OCI-LY7 (cell line): ENCODE results near the gene SLC16A11. TPM values are rescaled to one million over a fixed set of nuclear protein-coding genes. Genes with fewer than 3 reads are reported as not detected.

ENCODE experiments used
- BruUV-seq: library from RNA; stranded (reverse); fragments of 400-500 nt; replicated peaks from 2 replicates; lab custom pipeline; 2021; lab: Mats Ljungman, UMichigan
- CTCF ChIA-PET: fragments of 300-600 bp; sonication (Branson Sonifier 250); formaldehyde crosslinking; loops from one replicate; lab custom pipeline; 2022; ENCODE audit warnings: antibody characterized with exemption; ENCODE audit not compliant: unreplicated experiment; lab: Charles Lee
- POLR2A ChIA-PET: fragments of 300-600 bp; sonication (Branson Sonifier 250); formaldehyde crosslinking; loops from one replicate; lab custom pipeline; 2022; ENCODE audit warnings: antibody characterized with exemption; lab: Charles Lee
- DNase-seq: peaks from one replicate; pipeline ENCODE4 v3.0.0-alpha.2; 2015; ENCODE audit warnings: low spot score
- H2AFZ ChIP-seq: fragments of 200-600 bp; sonication (generic), shearing (Covaris generic); 2 replicates; pipeline ENCODE4 v1.6.1; 2014; ENCODE audit warnings: mild to moderate bottlenecking, antibody characterized with exemption, low read length, moderate library complexity
- H3K27ac ChIP-seq: fragments of 200-600 bp; sonication (generic); 2 replicates; pipeline ENCODE4 v1.5.1; 2014; ENCODE audit warnings: mixed run types, low read depth, mild to moderate bottlenecking, moderate library complexity, low read length, inconsistent platforms; ENCODE audit not compliant: poor library complexity, severe bottlenecking
- H3K36me3 ChIP-seq: fragments of 200-600 bp; sonication (generic); 2 replicates; pipeline ENCODE4 v1.6.1; 2014; ENCODE audit warnings: mild to moderate bottlenecking, antibody characterized with exemption, low read length, moderate library complexity, mixed read lengths; ENCODE audit not compliant: insufficient read depth
- H3K4me1 ChIP-seq: fragments of 200-600 bp; sonication (generic); 2 replicates; pipeline ENCODE4 v1.5.1; 2014; ENCODE audit warnings: mild to moderate bottlenecking, low read length; ENCODE audit not compliant: insufficient read depth, poor library complexity, severe bottlenecking
- H3K4me2 ChIP-seq: fragments of 200-600 bp; sonication (generic); 2 replicates; pipeline ENCODE4 v1.6.1; 2014; ENCODE audit warnings: mild to moderate bottlenecking, low read length
- H3K4me3 ChIP-seq: fragments of 200-600 bp; sonication (generic); 2 replicates; pipeline ENCODE4 v1.5.1; 2014; ENCODE audit warnings: mild to moderate bottlenecking, low read depth, low read length; ENCODE audit not compliant: poor library complexity, severe bottlenecking
- H3K79me2 ChIP-seq: fragments of 200-600 bp; sonication (generic); 2 replicates; pipeline ENCODE4 v1.6.1; 2016; ENCODE audit warnings: low read depth, mild to moderate bottlenecking, low read length, moderate library complexity, mixed read lengths; ENCODE audit not compliant: insufficient read depth
- H3K9me2 ChIP-seq: fragments of 200-600 bp; sonication (generic); 2 replicates; pipeline ENCODE4 v1.6.1; 2016; ENCODE audit warnings: mild to moderate bottlenecking, low read length, mixed read lengths; ENCODE audit not compliant: insufficient read depth
- H3K9me3 ChIP-seq: fragments of 200-600 bp; sonication (generic); 2 replicates; pipeline ENCODE4 v1.6.1; 2014; ENCODE audit warnings: mild to moderate bottlenecking, mixed run types, low read length, mixed read lengths
- H4K20me1 ChIP-seq: fragments of 200-600 bp; sonication (generic); 2 replicates; pipeline ENCODE4 v1.6.1; 2014; ENCODE audit warnings: mild to moderate bottlenecking, antibody characterized with exemption, low read length, moderate library complexity, mixed read lengths; ENCODE audit not compliant: insufficient read depth
- EZH2phosphoT487 ChIP-seq: fragments of 200-600 bp; sonication (generic); IDR thresholded peaks from 2 replicates; pipeline ENCODE4 v1.6.1; 2018; ENCODE audit warnings: low read depth, borderline replicate concordance, mild to moderate bottlenecking, mixed run types, antibody characterized with exemption, low read length, moderate library complexity, mixed read lengths
- intact Hi-C: fragments of 100-400 bp; cut with micrococcal nuclease; formaldehyde crosslinking; loops from one replicate; pipeline ENCODE4 v1.10.0; 2022; ENCODE audit not compliant: unreplicated experiment
- total RNA-seq, 2 experiments: library from RNA; depleted of rRNA in 1 of 2; stranded (reverse); fragments of >200 nt in 1 of 2; shearing (Covaris generic) in 1 of 2; gene quantifications; 2 replicates each; pipeline ENCODE4 v1.2.3, GENCODE V29; 2014 to 2022
- TF ChIP-seq, protein P1 (sequence below): fragments of 200-600 bp; sonication (generic); conservative IDR thresholded peaks from 2 replicates; pipeline ENCODE4 v1.5.1; 2014; ENCODE audit warnings: mild to moderate bottlenecking, antibody characterized with exemption, low read length, moderate library complexity, mixed read lengths

Gene SLC16A11
- total RNA-seq, 2 experiments from 2014 or later, result not detected

DNA sequence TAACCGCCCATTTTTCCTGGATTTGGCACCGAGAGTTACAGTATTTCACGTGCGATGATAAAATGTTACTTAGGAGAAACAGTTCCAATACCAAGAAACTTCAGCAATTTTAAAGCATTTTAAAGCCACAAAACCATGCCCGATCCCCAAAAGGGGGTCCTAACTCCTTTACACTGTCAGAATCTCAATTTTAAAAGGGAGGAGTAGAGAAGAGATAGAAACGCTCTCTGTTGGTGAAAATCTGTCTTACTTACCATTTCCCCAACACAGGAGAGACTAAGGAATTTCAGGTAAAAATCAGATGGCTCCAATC, 32.0 kb downstream of the SLC16A11 start:
- peak overlapping the region; percentile 87 for H2AFZ ChIP-seq
- H3K4me1 ChIP-seq, result peaks cover 25% of the 10 kb centered on the region
- DNase-seq, result no peak
- BruUV-seq, result TSS peak; percentile 90
- no peaks in the 10 kb centered on the region for H4K20me1 ChIP-seq
- H3K79me2 ChIP-seq, result peaks cover 34% of the 10 kb centered on the region
- no peaks in the 10 kb centered on the region for H3K9me2 ChIP-seq
- peak overlapping the region; percentile 82 for H3K4me3 ChIP-seq
- peak overlapping the region; percentile 99 for H3K4me2 ChIP-seq
- ChIA-PET POLR2A (interaction anchor here (0.6 to 0.7 kb wide), 2 partner anchors 24 to 658 kb away, joined by 3 to 4 read pairs; partner anchors contain the start of gene SLC16A13), CTCF (no interaction called here)
- TF ChIP-seq, protein P1, sequence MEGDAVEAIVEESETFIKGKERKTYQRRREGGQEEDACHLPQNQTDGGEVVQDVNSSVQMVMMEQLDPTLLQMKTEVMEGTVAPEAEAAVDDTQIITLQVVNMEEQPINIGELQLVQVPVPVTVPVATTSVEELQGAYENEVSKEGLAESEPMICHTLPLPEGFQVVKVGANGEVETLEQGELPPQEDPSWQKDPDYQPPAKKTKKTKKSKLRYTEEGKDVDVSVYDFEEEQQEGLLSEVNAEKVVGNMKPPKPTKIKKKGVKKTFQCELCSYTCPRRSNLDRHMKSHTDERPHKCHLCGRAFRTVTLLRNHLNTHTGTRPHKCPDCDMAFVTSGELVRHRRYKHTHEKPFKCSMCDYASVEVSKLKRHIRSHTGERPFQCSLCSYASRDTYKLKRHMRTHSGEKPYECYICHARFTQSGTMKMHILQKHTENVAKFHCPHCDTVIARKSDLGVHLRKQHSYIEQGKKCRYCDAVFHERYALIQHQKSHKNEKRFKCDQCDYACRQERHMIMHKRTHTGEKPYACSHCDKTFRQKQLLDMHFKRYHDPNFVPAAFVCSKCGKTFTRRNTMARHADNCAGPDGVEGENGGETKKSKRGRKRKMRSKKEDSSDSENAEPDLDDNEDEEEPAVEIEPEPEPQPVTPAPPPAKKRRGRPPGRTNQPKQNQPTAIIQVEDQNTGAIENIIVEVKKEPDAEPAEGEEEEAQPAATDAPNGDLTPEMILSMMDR, result no peak
- no peak for TF ChIP-seq EZH2phosphoT487
- intact Hi-C loops, result loop anchor here (5.0 kb wide), 1 partner anchor 155 kb away; no protein-coding TSS in a partner anchor
- no peaks in the 10 kb centered on the region for H3K9me3 ChIP-seq
- H3K36me3 ChIP-seq, result peaks cover 20% of the 10 kb centered on the region
- peak overlapping the region; percentile 90 for H3K27ac ChIP-seq

DNA sequence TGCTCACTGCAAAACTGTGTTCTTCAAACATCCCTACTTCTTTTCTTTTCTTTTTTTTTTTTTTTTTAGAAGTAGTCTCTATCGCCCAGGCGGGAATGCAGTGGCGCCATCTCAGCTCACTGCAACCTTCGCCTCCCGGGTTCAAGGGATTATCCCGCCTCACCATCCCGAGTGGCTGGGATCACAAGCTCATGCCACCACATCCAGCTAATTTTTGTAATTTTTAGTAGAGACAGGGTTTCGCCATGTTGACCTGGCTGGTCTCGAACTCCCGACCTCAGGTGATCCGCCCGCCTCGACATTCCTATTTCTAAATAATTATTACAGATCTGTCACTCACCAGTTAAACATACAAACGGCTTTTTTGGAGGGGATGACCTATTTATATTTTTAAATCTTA, 32.5 kb downstream of the SLC16A11 start:
- H3K4me1 ChIP-seq, result peaks cover 25% of the 10 kb centered on the region
- H3K27ac ChIP-seq, result peak overlapping the region; percentile 90
- POLR2A ChIA-PET, result interaction anchor here (0.6 kb wide), 1 partner anchor 659 kb away, joined by 4 read pairs; no protein-coding TSS in a partner anchor
- CTCF ChIA-PET, result no interaction called here
- H3K9me2 ChIP-seq, result no peaks in the 10 kb centered on the region
- H3K36me3 ChIP-seq, result peaks cover 17% of the 10 kb centered on the region
- H4K20me1 ChIP-seq, result no peaks in the 10 kb centered on the region
- intact Hi-C loops, result loop anchor here (5.0 kb wide), 1 partner anchor 154 kb away; no protein-coding TSS in a partner anchor
- no peak for DNase-seq
- no TSS peak for BruUV-seq
- peak overlapping the region; percentile 82 for H3K4me3 ChIP-seq
- H3K79me2 ChIP-seq, result peaks cover 34% of the 10 kb centered on the region
- H3K9me3 ChIP-seq, result no peaks in the 10 kb centered on the region
- H2AFZ ChIP-seq, result peak overlapping the region; percentile 87; the same call in 1 of the 2 replicates
- peak overlapping the region; percentile 99 for H3K4me2 ChIP-seq
- TF ChIP-seq EZH2phosphoT487, result no peak

DNA sequence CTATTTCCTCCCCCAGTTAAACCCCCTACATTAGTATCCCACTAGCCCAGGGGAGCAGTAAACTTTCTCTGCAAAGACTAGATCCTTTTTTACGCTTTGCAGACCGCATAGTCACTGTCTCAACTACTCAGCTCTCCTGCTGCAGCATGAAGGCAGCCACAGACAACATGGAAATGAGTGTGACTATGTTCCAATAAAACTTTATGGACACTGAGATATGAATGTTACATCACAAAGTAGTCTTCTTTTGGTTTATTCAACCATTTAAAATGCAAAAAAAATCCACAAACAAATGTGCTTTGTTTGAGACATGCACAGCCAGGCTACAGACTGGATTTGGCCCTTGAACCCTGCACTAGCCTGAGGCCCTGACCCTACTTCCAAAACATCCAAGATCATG, 33.4 kb downstream of the SLC16A11 start:
- Histone ChIP-seq H2AFZ (no peak overlapping the region), H3K4me2 (peak overlapping the region; percentile 99), H4K20me1 (no peaks in the 10 kb centered on the region), H3K4me3 (peak overlapping the region; percentile 82), H3K4me1 (peaks cover 16% of the 10 kb centered on the region), H3K79me2 (peaks cover 34% of the 10 kb centered on the region), H3K9me3 (no peaks in the 10 kb centered on the region), H3K36me3 (peaks cover 16% of the 10 kb centered on the region), H3K9me2 (no peaks in the 10 kb centered on the region), H3K27ac (no peak overlapping the region)
- CTCF ChIA-PET, result interaction anchor here (0.6 kb wide), 1 partner anchor 168 kb away, joined by 5 read pairs; no protein-coding TSS in a partner anchor
- no TSS peak for BruUV-seq
- TF ChIP-seq, protein P1, result no peak
- TF ChIP-seq EZH2phosphoT487, result no peak
- intact Hi-C loops, result loop anchor here (5.0 kb wide), 1 partner anchor 153 kb away; no protein-coding TSS in a partner anchor
- POLR2A ChIA-PET, result no interaction called here
- no peak for DNase-seq
